HCT116 (cell line): ENCODE results near the gene IFIT5. TPM values are rescaled to one million over a fixed set of nuclear protein-coding genes. Genes with fewer than 3 reads are reported as not detected.

Experiments
- ATAC-seq: fragments of 200-7000 bp; cut with Tn5 transposase; 2 replicates; pipeline ENCODE4 v1.9.1; 2020; ENCODE audit warnings: mild to moderate bottlenecking, moderate library complexity
- BruUV-seq: library from RNA; stranded (reverse); fragments of 400-500 nt; replicated peaks from 2 replicates; lab custom pipeline; 2021; lab: Mats Ljungman, UMichigan
- CTCF ChIA-PET: fragments of 300-600 bp; sonication (Branson Sonifier 250); formaldehyde crosslinking; loops from one replicate; lab custom pipeline; 2021; ENCODE audit warnings: antibody characterized with exemption; lab: Charles Lee
- POLR2A ChIA-PET: fragments of 300-600, 350-600 bp; sonication (Branson Sonifier 250); formaldehyde crosslinking; loops from one replicate; lab custom pipeline; 2021; ENCODE audit warnings: antibody characterized with exemption; lab: Charles Lee
- RAD21 ChIA-PET, 2 experiments: fragments of 300-600 bp; sonication (Branson Sonifier 250); formaldehyde crosslinking; loops; one replicate each; lab custom pipeline; 2023; ENCODE audit warnings: low total read pairs in 2 of 2; ENCODE audit not compliant: uncharacterized antibody in 2 of 2, unreplicated experiment in 2 of 2, low non-redundant PET in 1 of 2; lab: Charles Lee
- DNase-seq: peaks from one replicate; pipeline ENCODE4 v3.0.0-alpha.2; 2010; ENCODE audit warnings: low read depth, low spot score
- H2AFZ ChIP-seq: fragments of 200-600 bp; shearing (Covaris generic), sonication (generic); 2 replicates; pipeline ENCODE4 v1.6.1; 2017; ENCODE audit warnings: low read depth, mixed run types, mixed read lengths, antibody characterized with exemption, low read length; ENCODE audit not compliant: poor library complexity, severe bottlenecking
- H3K27ac ChIP-seq: 2 replicates; pipeline ENCODE4 v1.5.1; 2012; ENCODE audit warnings: low read depth, low read length
- H3K27me3 ChIP-seq: fragments of 200-600 bp; sonication (generic); 2 replicates; pipeline ENCODE4 v1.6.1; 2016; ENCODE audit warnings: mixed run types, low read length, mixed read lengths; ENCODE audit not compliant: insufficient read depth
- H3K36me3 ChIP-seq, 2 experiments: fragments of 200-500 bp in 1 of 2; fragments of 200-600 bp in 1 of 2; sonication (Bioruptor generic) in 1 of 2; sonication (generic) in 1 of 2; 2 replicates each; pipeline versions ENCODE4 v1.5.1 to v1.6.1; 2014 to 2016; ENCODE audit warnings: low read length in 2 of 2, inconsistent platforms in 1 of 2, mixed read lengths in 1 of 2, mixed run types in 1 of 2; ENCODE audit not compliant: insufficient read depth in 2 of 2, control insufficient read depth in 1 of 2
- H3K4me1 ChIP-seq, 2 experiments: fragments of 200-600 bp in 1 of 2; sonication (generic) in 1 of 2; 2 replicates each; pipeline versions ENCODE4 v1.5.1 to v1.6.1; 2012 to 2017; ENCODE audit warnings: low read length in 2 of 2, inconsistent platforms in 1 of 2, mild to moderate bottlenecking in 1 of 2, mixed read lengths in 1 of 2, mixed run types in 1 of 2, moderate library complexity in 1 of 2; ENCODE audit not compliant: insufficient read depth in 2 of 2, control insufficient read depth in 1 of 2
- H3K4me2 ChIP-seq: fragments of 200-600 bp; sonication (generic); 2 replicates; pipeline ENCODE4 v1.6.1; 2017; ENCODE audit warnings: mixed run types, low read length, mixed read lengths
- H3K4me3 ChIP-seq, 2 experiments: fragments of 200-600 bp in 1 of 2; sonication (generic) in 1 of 2; replicated peaks in 1 of 2; 2 replicates each; pipeline ENCODE4 v1.5.1; 2011 to 2016; ENCODE audit warnings: low read length in 2 of 2, control low read depth in 1 of 2, low read depth in 1 of 2, mild to moderate bottlenecking in 1 of 2, mixed read lengths in 1 of 2, mixed run types in 1 of 2
- H3K79me2 ChIP-seq: fragments of 200-600 bp; sonication (generic); 2 replicates; pipeline ENCODE4 v1.6.1; 2017; ENCODE audit warnings: mild to moderate bottlenecking, mixed run types, low read length, moderate library complexity, mixed read lengths; ENCODE audit not compliant: insufficient read depth
- H3K9ac ChIP-seq: fragments of 200-600 bp; sonication (generic); 2 replicates; pipeline ENCODE4 v1.6.1; 2016; ENCODE audit warnings: low read length, mixed read lengths
- H3K9me2 ChIP-seq: fragments of 200-600 bp; sonication (generic), shearing (Covaris generic); 2 replicates; pipeline ENCODE4 v1.6.1; 2017; ENCODE audit warnings: mixed run types, mild to moderate bottlenecking, moderate library complexity; ENCODE audit not compliant: insufficient read depth
- H3K9me3 ChIP-seq, 2 experiments: fragments of 200-500 bp in 1 of 2; fragments of 200-600 bp in 1 of 2; sonication (Bioruptor generic) in 1 of 2; sonication (generic) in 1 of 2; 2 replicates each; pipeline ENCODE4 v1.6.1; 2014 to 2017; ENCODE audit warnings: low read length in 2 of 2, mixed read lengths in 2 of 2, inconsistent platforms in 1 of 2, low read depth in 1 of 2, mild to moderate bottlenecking in 1 of 2, mixed run types in 1 of 2, moderate library complexity in 1 of 2; ENCODE audit not compliant: control insufficient read depth in 1 of 2, insufficient read depth in 1 of 2
- H4K20me1 ChIP-seq: fragments of 200-600 bp; sonication (generic), shearing (Covaris generic); 2 replicates; pipeline ENCODE4 v1.6.1; 2017; ENCODE audit warnings: mixed run types, mild to moderate bottlenecking, moderate library complexity; ENCODE audit not compliant: insufficient read depth
- ATF3 ChIP-seq: IDR thresholded peaks from 2 replicates; pipeline ENCODE4 v1.6.1; 2012
- CBX3 ChIP-seq: IDR thresholded peaks from 2 replicates; pipeline ENCODE4 v1.6.1; 2012; ENCODE audit warnings: low read depth
- ELF1 ChIP-seq: IDR thresholded peaks from 2 replicates; pipeline ENCODE4 v1.6.1; 2012; ENCODE audit warnings: low read depth, borderline replicate concordance
- FOSL1 ChIP-seq: IDR thresholded peaks from 2 replicates; pipeline ENCODE4 v1.6.1; 2012; ENCODE audit warnings: low read depth
- JUND ChIP-seq: IDR thresholded peaks from 2 replicates; pipeline ENCODE4 v1.6.1; 2012
- RAD21 ChIP-seq: IDR thresholded peaks from 2 replicates; pipeline ENCODE4 v1.6.1; 2012; ENCODE audit warnings: low read depth, mild to moderate bottlenecking
- SP1 ChIP-seq: IDR thresholded peaks from 2 replicates; pipeline ENCODE4 v1.6.1; 2012; ENCODE audit warnings: low read depth
- ZFX ChIP-seq: fragments of 450-650 bp; IDR thresholded peaks from 2 replicates; pipeline ENCODE4 v1.6.1; 2017
- ZNF274 ChIP-seq: fragments of 200-500 bp; sonication (Bioruptor generic); IDR thresholded peaks from 2 replicates; pipeline ENCODE4 v1.6.1; 2014; ENCODE audit warnings: mild to moderate bottlenecking, low read depth, low read length, inconsistent platforms
- intact Hi-C: fragments of 100-400 bp; cut with micrococcal nuclease; formaldehyde crosslinking; loops from 2 replicates; pipeline ENCODE4 v1.10.0; 2022
- total RNA-seq: library from RNA; stranded (reverse); gene quantifications from one replicate; pipeline ENCODE4 v1.2.1, GENCODE V29; 2021; ENCODE audit not compliant: unreplicated experiment

Gene IFIT5
- total RNA-seq, 1 experiment from 2014 or later = 11.1 TPM

GRCh38 chr10:89454561-89455347, 40.4 kb downstream of the IFIT5 start (continued):
- TF ChIP-seq ZNF274 (no peak), ATF3 (no peak), RAD21 (no peak), CBX3 (no peak), SP1 (no peak), ELF1 (no peak)

GRCh38 chr10:89458291-89458690, 43.9 kb downstream of the IFIT5 start:
- H3K9me2 ChIP-seq = no peaks in the 10 kb centered on the region
- H3K9me3 ChIP-seq = no peaks in the 10 kb centered on the region
- intact Hi-C loops = no loop called here
- DNase-seq (no peak), ATAC-seq (peak; percentile 44)
- peak overlapping the region; percentile 58 for H3K4me2 ChIP-seq
- H3K4me1 ChIP-seq = peaks cover 11 to 16% of the 10 kb centered on the region in 2 experiments; a peak in 3 of 4 replicates
- H3K36me3 ChIP-seq = no peaks in the 10 kb centered on the region
- H3K9ac ChIP-seq = no peak overlapping the region
- TF ChIP-seq ZFX = no peak
- no peak for TF ChIP-seq CBX3
- peak; percentile 45 for TF ChIP-seq JUND
- TF ChIP-seq FOSL1 = 0 out of 2 replicates have a peak, but pooled peaks have one; percentile 15
- ChIA-PET RAD21 (no interaction called here), CTCF (interaction anchor here (1.4 kb wide), 1 partner anchor 8 kb away, joined by 6 read pairs; no protein-coding TSS in a partner anchor), POLR2A (no interaction called here)
- peak overlapping the region; percentile 65 for H2AFZ ChIP-seq
- H4K20me1 ChIP-seq = no peaks in the 10 kb centered on the region
- H3K4me3 ChIP-seq = peak overlapping the region in 1 of 2 experiments; percentile 17; a peak in 1 of 4 replicates
- no peak overlapping the region for H3K27ac ChIP-seq
- no peaks in the 10 kb centered on the region for H3K79me2 ChIP-seq
- BruUV-seq = no TSS peak
- H3K27me3 ChIP-seq = no peaks in the 10 kb centered on the region
